ENCODE data around the gene TNFSF15.

GRCh38 chr9:114791312-114791711, 14.5 kb downstream of the TNFSF15 start:
- TF ChIP-seq CTCF (IDR thresholded peaks at IDR 0.05) (no peak), POLR2AphosphoS5 (IDR thresholded peaks at IDR 0.05; ENCODE audit: low read depth, low read length) (no peak), SIN3A (IDR thresholded peaks at IDR 0.05; ENCODE audit: borderline replicate concordance, insufficient read depth, low read depth, low read length) (no peak)
- TF ChIP-seq, protein P1, sequence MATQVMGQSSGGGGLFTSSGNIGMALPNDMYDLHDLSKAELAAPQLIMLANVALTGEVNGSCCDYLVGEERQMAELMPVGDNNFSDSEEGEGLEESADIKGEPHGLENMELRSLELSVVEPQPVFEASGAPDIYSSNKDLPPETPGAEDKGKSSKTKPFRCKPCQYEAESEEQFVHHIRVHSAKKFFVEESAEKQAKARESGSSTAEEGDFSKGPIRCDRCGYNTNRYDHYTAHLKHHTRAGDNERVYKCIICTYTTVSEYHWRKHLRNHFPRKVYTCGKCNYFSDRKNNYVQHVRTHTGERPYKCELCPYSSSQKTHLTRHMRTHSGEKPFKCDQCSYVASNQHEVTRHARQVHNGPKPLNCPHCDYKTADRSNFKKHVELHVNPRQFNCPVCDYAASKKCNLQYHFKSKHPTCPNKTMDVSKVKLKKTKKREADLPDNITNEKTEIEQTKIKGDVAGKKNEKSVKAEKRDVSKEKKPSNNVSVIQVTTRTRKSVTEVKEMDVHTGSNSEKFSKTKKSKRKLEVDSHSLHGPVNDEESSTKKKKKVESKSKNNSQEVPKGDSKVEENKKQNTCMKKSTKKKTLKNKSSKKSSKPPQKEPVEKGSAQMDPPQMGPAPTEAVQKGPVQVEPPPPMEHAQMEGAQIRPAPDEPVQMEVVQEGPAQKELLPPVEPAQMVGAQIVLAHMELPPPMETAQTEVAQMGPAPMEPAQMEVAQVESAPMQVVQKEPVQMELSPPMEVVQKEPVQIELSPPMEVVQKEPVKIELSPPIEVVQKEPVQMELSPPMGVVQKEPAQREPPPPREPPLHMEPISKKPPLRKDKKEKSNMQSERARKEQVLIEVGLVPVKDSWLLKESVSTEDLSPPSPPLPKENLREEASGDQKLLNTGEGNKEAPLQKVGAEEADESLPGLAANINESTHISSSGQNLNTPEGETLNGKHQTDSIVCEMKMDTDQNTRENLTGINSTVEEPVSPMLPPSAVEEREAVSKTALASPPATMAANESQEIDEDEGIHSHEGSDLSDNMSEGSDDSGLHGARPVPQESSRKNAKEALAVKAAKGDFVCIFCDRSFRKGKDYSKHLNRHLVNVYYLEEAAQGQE (IDR thresholded peaks at IDR 0.05; ENCODE audit: insufficient read depth in 1 of 2, low read depth in 2 of 2, low read length in 1 of 2), result no peak

All from Panc1 (cell line).